Activated naive CD4-positive, alpha-beta T cell treated with anti-CD3 and anti-CD28 coated beads, Interleukin-2, amount 10 ng/mL, durations not matched to agents 7 days and 5 days (primary cell): ENCODE data around the gene ICA1.
A peak's percentile ranks its signal among the peaks of the same experiment; 100 is the strongest.

Experiments used
- CTCF ChIA-PET: fragments of 350-600 bp; sonication (Branson Sonifier 250); formaldehyde crosslinking; loops from one replicate; lab custom pipeline; 2021; ENCODE audit warnings: antibody characterized with exemption; lab: Charles Lee
- DNase-seq: peaks from one replicate; pipeline ENCODE4 v3.0.0-alpha.2; 2020
- H3K27ac Mint-ChIP-seq: one replicate; pipeline ENCODE4 v1.8.0; 2021; ENCODE audit warnings: mild to moderate bottlenecking, moderate library complexity, mixed read lengths
- H3K27me3 Mint-ChIP-seq: one replicate; pipeline ENCODE4 v1.8.0; 2021; ENCODE audit warnings: mild to moderate bottlenecking, mixed read lengths
- H3K36me3 Mint-ChIP-seq: one replicate; pipeline ENCODE4 v1.8.0; 2021; ENCODE audit warnings: mixed read lengths
- H3K4me1 Mint-ChIP-seq: one replicate; pipeline ENCODE4 v1.8.0; 2021; ENCODE audit warnings: mixed read lengths
- H3K4me3 Mint-ChIP-seq: one replicate; pipeline ENCODE4 v1.8.0; 2021; ENCODE audit warnings: mild to moderate bottlenecking, moderate library complexity, mixed read lengths
- H3K9me3 Mint-ChIP-seq: one replicate; pipeline ENCODE4 v1.8.0; 2021; ENCODE audit warnings: mixed read lengths

ICA1 gene

DNA sequence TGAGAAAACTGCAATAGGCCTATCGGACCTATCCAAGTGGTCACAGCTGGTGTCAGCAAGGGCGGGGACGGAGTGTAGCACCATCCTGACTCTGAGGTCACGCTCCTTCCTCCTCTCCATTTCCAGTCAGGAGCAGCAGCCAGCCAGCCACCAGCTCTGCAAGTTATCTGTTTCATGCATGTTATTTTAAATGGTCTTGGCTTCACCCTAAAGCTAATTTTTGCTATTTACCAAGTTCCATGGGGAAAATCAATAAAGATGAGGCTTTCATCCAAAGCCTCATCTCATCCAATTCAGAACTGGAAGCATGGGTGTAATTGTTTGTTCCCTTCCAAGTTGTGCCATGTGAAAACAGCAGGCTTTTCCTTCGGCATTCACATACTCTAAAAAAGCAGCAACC is 49.3 kb downstream of the ICA1 start:
- Mint-ChIP-seq H3K27me3 (peaks cover 3% of the 10 kb centered on the region), H3K27ac (no peak overlapping the region), H3K4me3 (no peak overlapping the region), H3K9me3 (no peaks in the 10 kb centered on the region), H3K36me3 (no peaks in the 10 kb centered on the region), H3K4me1 (peaks cover 2% of the 10 kb centered on the region)
- CTCF ChIA-PET = interaction anchor here (0.6 to 0.7 kb wide), 2 partner anchors 15 to 24 kb away, joined by 3 read pairs; no protein-coding TSS in a partner anchor
- DNase-seq = no peak

DNA sequence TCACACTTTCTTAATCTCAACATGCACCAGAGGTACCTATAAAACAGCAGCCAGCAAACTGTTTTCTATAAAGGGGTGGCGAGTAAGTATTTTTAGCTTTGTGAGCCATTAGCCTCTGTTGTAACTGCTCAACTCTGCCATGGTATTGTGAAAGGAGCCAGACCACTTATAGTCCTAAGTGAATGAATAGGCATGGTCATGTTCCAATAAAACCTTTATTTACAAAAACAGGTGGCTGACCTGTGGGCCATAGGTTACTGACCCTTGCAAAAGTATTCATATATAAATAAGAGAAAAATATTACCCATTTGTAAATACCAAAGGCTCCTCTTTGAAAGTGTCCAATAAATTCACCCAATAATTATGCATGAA is 50.3 kb downstream of the ICA1 start:
- Mint-ChIP-seq H3K4me3 (no peak overlapping the region), H3K27me3 (peaks cover 7% of the 10 kb centered on the region), H3K9me3 (no peaks in the 10 kb centered on the region), H3K27ac (no peak overlapping the region), H3K4me1 (no peaks in the 10 kb centered on the region), H3K36me3 (no peaks in the 10 kb centered on the region)
- CTCF ChIA-PET = interaction anchor here (0.7 kb wide), 1 partner anchor 14 kb away, joined by 3 read pairs; no protein-coding TSS in a partner anchor
- no peak for DNase-seq

- H3K36me3 Mint-ChIP-seq = no peaks in the 10 kb centered on the region
- DNase-seq = no peak
- peaks cover 13% of the 10 kb centered on the region for H3K27me3 Mint-ChIP-seq
- no peak overlapping the region for H3K4me3 Mint-ChIP-seq
- CTCF ChIA-PET = no interaction called here
- no peak overlapping the region for H3K27ac Mint-ChIP-seq
- no peaks in the 10 kb centered on the region for H3K9me3 Mint-ChIP-seq
- H3K4me1 Mint-ChIP-seq = no peaks in the 10 kb centered on the region
Measured at GRCh38 chr7:8210845-8211724, 50.9 kb downstream of the ICA1 start.

DNA sequence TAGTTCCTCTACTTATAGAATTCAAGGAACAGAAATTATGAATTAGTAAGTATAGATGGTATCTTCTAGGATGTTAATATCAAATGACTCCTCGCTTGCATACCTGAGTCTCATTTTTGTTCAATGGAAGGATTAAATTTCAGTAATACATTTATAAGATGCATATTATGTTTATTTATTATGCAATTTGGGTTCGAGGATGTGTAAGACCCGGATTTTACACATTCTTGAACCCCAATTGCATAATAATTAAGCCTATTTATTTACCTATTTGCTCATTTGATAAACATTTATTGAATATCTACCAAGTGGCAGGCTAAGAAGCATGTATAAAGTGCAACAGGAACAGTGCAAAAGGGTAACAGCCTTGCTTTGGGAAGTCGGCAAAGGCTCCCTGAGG is 52.6 kb downstream of the ICA1 start:
- no peak overlapping the region for H3K27ac Mint-ChIP-seq
- H3K9me3 Mint-ChIP-seq = no peaks in the 10 kb centered on the region
- no peaks in the 10 kb centered on the region for H3K36me3 Mint-ChIP-seq
- H3K27me3 Mint-ChIP-seq = peaks cover 21% of the 10 kb centered on the region
- no peak overlapping the region for H3K4me3 Mint-ChIP-seq
- CTCF ChIA-PET = interaction anchor here (1.6 kb wide), 1 partner anchor 87 kb away, joined by 5 read pairs; no protein-coding TSS in a partner anchor
- no peaks in the 10 kb centered on the region for H3K4me1 Mint-ChIP-seq
- no peak for DNase-seq

- Mint-ChIP-seq H3K4me1 (no peaks in the 10 kb centered on the region), H3K27me3 (peaks cover 25% of the 10 kb centered on the region), H3K27ac (no peak overlapping the region), H3K9me3 (no peaks in the 10 kb centered on the region), H3K36me3 (no peaks in the 10 kb centered on the region), H3K4me3 (no peak overlapping the region)
- CTCF ChIA-PET = interaction anchor here (1.6 kb wide), 1 partner anchor 87 kb away, joined by 5 read pairs; no protein-coding TSS in a partner anchor
- DNase-seq = no peak
Measured at GRCh38 chr7:8208816-8209215, 53.2 kb downstream of the ICA1 start.

- no peak for DNase-seq
- H3K27ac Mint-ChIP-seq = no peak overlapping the region
- no peaks in the 10 kb centered on the region for H3K9me3 Mint-ChIP-seq
- CTCF ChIA-PET = interaction anchor here (0.7 to 1.6 kb wide), 2 partner anchors 8 to 15 kb away, joined by 3 to 5 read pairs; no protein-coding TSS in a partner anchor
- H3K4me3 Mint-ChIP-seq = no peak overlapping the region
- H3K4me1 Mint-ChIP-seq = no peaks in the 10 kb centered on the region
- H3K36me3 Mint-ChIP-seq = no peaks in the 10 kb centered on the region
- H3K27me3 Mint-ChIP-seq = peaks cover 35% of the 10 kb centered on the region
Measured at GRCh38 chr7:8206956-8207355, 55.0 kb downstream of the ICA1 start.

- Mint-ChIP-seq H3K4me3 (no peak overlapping the region), H3K4me1 (no peaks in the 10 kb centered on the region), H3K9me3 (no peaks in the 10 kb centered on the region), H3K36me3 (no peaks in the 10 kb centered on the region), H3K27me3 (peaks cover 43% of the 10 kb centered on the region), H3K27ac (no peak overlapping the region)
- CTCF ChIA-PET = no interaction called here
- DNase-seq = no peak
Measured at GRCh38 chr7:8205537-8205936, 56.4 kb downstream of the ICA1 start.

GRCh38 chr7:8205031-8205387 is 57.0 kb downstream of the ICA1 start:
- Mint-ChIP-seq H3K9me3 (no peaks in the 10 kb centered on the region), H3K27ac (no peak overlapping the region), H3K4me1 (peaks cover 3% of the 10 kb centered on the region), H3K4me3 (no peak overlapping the region), H3K36me3 (no peaks in the 10 kb centered on the region), H3K27me3 (peaks cover 43% of the 10 kb centered on the region)
- CTCF ChIA-PET = interaction anchor here (0.6 kb wide), 2 partner anchors 12 to 630 kb away, joined by 4 read pairs; no protein-coding TSS in a partner anchor
- no peak for DNase-seq

DNA sequence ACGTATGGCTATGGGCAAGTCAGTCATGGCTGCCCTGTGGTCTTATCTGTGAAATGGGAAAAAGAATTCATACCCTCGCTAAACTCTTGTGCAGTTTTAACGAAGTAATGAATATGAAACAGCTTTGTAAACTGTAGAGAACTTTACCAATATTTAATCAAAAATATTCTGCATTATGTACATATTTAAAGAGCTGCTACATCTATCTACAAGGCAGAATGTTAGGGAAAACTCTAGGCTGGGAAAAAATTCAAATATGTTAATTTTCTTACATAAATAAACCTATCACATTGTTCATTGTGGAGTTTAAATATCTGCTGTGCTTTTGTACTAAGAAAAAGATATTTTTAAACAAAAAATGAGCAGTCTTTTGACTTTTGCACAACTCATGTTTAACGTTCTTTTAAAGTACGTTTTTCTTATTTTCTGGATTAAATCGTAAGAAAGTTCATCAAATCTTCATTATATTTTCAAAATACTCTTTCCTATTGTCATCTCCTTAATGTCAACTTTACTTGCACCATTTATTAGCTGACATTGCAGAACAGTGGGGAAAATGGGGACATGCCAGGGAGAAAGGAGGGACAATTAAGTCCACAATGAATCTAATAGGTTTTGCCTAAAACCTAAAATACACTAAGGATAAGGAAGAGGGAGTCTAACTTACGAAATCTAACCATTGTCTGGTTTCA is 57.5 kb downstream of the ICA1 start:
- Mint-ChIP-seq H3K4me3 (no peak overlapping the region), H3K4me1 (peaks cover 3% of the 10 kb centered on the region), H3K27ac (no peak overlapping the region), H3K36me3 (no peaks in the 10 kb centered on the region), H3K9me3 (no peaks in the 10 kb centered on the region), H3K27me3 (peaks cover 43% of the 10 kb centered on the region)
- CTCF ChIA-PET = interaction anchor here (0.6 kb wide), 2 partner anchors 13 to 629 kb away, joined by 4 read pairs; no protein-coding TSS in a partner anchor
- DNase-seq = no peak

- Mint-ChIP-seq H3K27ac (no peak overlapping the region), H3K4me3 (no peak overlapping the region)
- CTCF ChIA-PET = interaction anchor here (1.1 kb wide), 1 partner anchor 12 kb away, joined by 4 read pairs; no protein-coding TSS in a partner anchor
Measured at GRCh38 chr7:8201846-8202441, 60.0 kb downstream of the ICA1 start.

GRCh38 chr7:8200717-8201116 is 61.2 kb downstream of the ICA1 start:
- no peaks in the 10 kb centered on the region for H3K36me3 Mint-ChIP-seq
- H3K27me3 Mint-ChIP-seq = peaks cover 31% of the 10 kb centered on the region
- H3K4me3 Mint-ChIP-seq = no peak overlapping the region
- no peaks in the 10 kb centered on the region for H3K9me3 Mint-ChIP-seq
- CTCF ChIA-PET = no interaction called here
- H3K4me1 Mint-ChIP-seq = peaks cover 28% of the 10 kb centered on the region
- DNase-seq = no peak
- H3K27ac Mint-ChIP-seq = no peak overlapping the region

More at GRCh38 chr7:8201846-8202441, 60.0 kb downstream of the ICA1 start:
- no peak for DNase-seq
- peaks cover 42% of the 10 kb centered on the region for H3K27me3 Mint-ChIP-seq
- H3K9me3 Mint-ChIP-seq = no peaks in the 10 kb centered on the region
- no peaks in the 10 kb centered on the region for H3K36me3 Mint-ChIP-seq
- H3K4me1 Mint-ChIP-seq = peaks cover 20% of the 10 kb centered on the region

GRCh38 chr7:8200316-8200715 is 61.7 kb downstream of the ICA1 start:
- peaks cover 28% of the 10 kb centered on the region for H3K4me1 Mint-ChIP-seq
- H3K27me3 Mint-ChIP-seq = peaks cover 31% of the 10 kb centered on the region
- no peaks in the 10 kb centered on the region for H3K9me3 Mint-ChIP-seq
- DNase-seq = no peak
- H3K4me3 Mint-ChIP-seq = no peak overlapping the region
- H3K36me3 Mint-ChIP-seq = no peaks in the 10 kb centered on the region
- CTCF ChIA-PET = no interaction called here
- no peak overlapping the region for H3K27ac Mint-ChIP-seq

- CTCF ChIA-PET = interaction anchor here (0.6 to 1.7 kb wide), 9 partner anchors 9 to 517 kb away, joined by 3 to 6 read pairs (median 3); no protein-coding TSS in a partner anchor
- H3K36me3 Mint-ChIP-seq = no peaks in the 10 kb centered on the region
- H3K4me3 Mint-ChIP-seq = no peak overlapping the region
- DNase-seq = peak; percentile 61
- peaks cover 22% of the 10 kb centered on the region for H3K27me3 Mint-ChIP-seq
- H3K9me3 Mint-ChIP-seq = no peaks in the 10 kb centered on the region
- peaks cover 37% of the 10 kb centered on the region for H3K4me1 Mint-ChIP-seq
- peak overlapping the region; percentile 2 for H3K27ac Mint-ChIP-seq
Measured at GRCh38 chr7:8197994-8198698, 63.8 kb downstream of the ICA1 start.
